Neural progenitor cell (in vitro differentiated cells): ENCODE data around the gene LPXN. TPM values are rescaled to one million over a fixed set of nuclear protein-coding genes. Genes with fewer than 3 reads are reported as not detected.

Experiments
- DNase-seq: peaks from one replicate; pipeline ENCODE4 v3.0.0-alpha.2; 2016; ENCODE audit warnings: low spot score
- H2AFZ ChIP-seq: fragments of 200-600 bp; sonication (generic); replicated peaks from 2 replicates; pipeline ENCODE4 v1.6.1; 2016; ENCODE audit warnings: antibody characterized with exemption
- H3F3A ChIP-seq: fragments of 200-600 bp; sonication (generic); 2 replicates; pipeline ENCODE4 v1.6.1; 2016; ENCODE audit warnings: antibody characterized with exemption, low read depth
- H3K27ac ChIP-seq: fragments of 200-600 bp; sonication (generic); 2 replicates; pipeline ENCODE4 v1.5.1; 2016; ENCODE audit warnings: mild to moderate bottlenecking
- H3K27me3 ChIP-seq: fragments of 200-600 bp; sonication (generic); 2 replicates; pipeline ENCODE4 v1.6.1; 2016; ENCODE audit warnings: mild to moderate bottlenecking, moderate library complexity
- H3K36me3 ChIP-seq: fragments of 200-600 bp; sonication (generic); 2 replicates; pipeline ENCODE4 v1.5.1; 2016
- H3K4me1 ChIP-seq: fragments of 200-600 bp; sonication (generic); 2 replicates; pipeline ENCODE4 v1.6.1; 2016; ENCODE audit warnings: mixed run types
- H3K4me2 ChIP-seq: fragments of 200-600 bp; sonication (generic); 2 replicates; pipeline ENCODE4 v1.6.1; 2016
- H3K4me3 ChIP-seq: fragments of 200-600 bp; sonication (generic); 2 replicates; pipeline ENCODE4 v1.5.1; 2016
- H3K79me2 ChIP-seq: fragments of 200-600 bp; sonication (generic); 2 replicates; pipeline ENCODE4 v1.6.1; 2016; ENCODE audit warnings: low read depth
- H3K9ac ChIP-seq: fragments of 200-600 bp; sonication (generic); 2 replicates; pipeline ENCODE4 v1.6.1; 2016
- H3K9me3 ChIP-seq: fragments of 200-600 bp; sonication (generic); 2 replicates; pipeline ENCODE4 v1.5.1; 2016; ENCODE audit warnings: low read depth
- H4K20me1 ChIP-seq: fragments of 200-600 bp; sonication (generic); 2 replicates; pipeline ENCODE4 v1.6.1; 2016; ENCODE audit warnings: low read depth
- H3K27ac Mint-ChIP-seq: 3 replicates; pipeline ENCODE4 v1.8.0; 2021; ENCODE audit warnings: mixed read lengths
- H3K27me3 Mint-ChIP-seq: 2 replicates; pipeline ENCODE4 v1.8.0; 2022; ENCODE audit warnings: low read depth, mild to moderate bottlenecking, inconsistent platforms, moderate library complexity, mixed read lengths; ENCODE audit not compliant: insufficient read depth
- H3K36me3 Mint-ChIP-seq: 3 replicates; pipeline ENCODE4 v1.8.0; 2021; ENCODE audit warnings: mixed read lengths
- H3K4me1 Mint-ChIP-seq: 3 replicates; pipeline ENCODE4 v1.8.0; 2021; ENCODE audit warnings: mixed read lengths
- H3K4me3 Mint-ChIP-seq: 3 replicates; pipeline ENCODE4 v1.8.0; 2021; ENCODE audit warnings: mild to moderate bottlenecking, moderate library complexity, mixed read lengths
- H3K9me3 Mint-ChIP-seq: 3 replicates; pipeline ENCODE4 v1.8.0; 2020; ENCODE audit warnings: mixed read lengths
- EZH2 ChIP-seq: fragments of 200-600 bp; sonication (generic); IDR thresholded peaks from 2 replicates; pipeline ENCODE4 v1.6.1; 2017; ENCODE audit warnings: antibody characterized with exemption, mild to moderate bottlenecking, moderate library complexity
- EZH2phosphoT487 ChIP-seq: fragments of 200-600 bp; sonication (generic); IDR thresholded peaks from 2 replicates; pipeline ENCODE4 v1.6.1; 2017; ENCODE audit warnings: antibody characterized with exemption
- total RNA-seq: library from RNA; depleted of rRNA; stranded (reverse); fragments of >200 nt; gene quantifications from 2 replicates; pipeline ENCODE4 v1.2.3, GENCODE V29; 2015; ENCODE audit warnings: low replicate concordance
- TF ChIP-seq, protein P1 (sequence below): fragments of 200-600 bp; sonication (generic); IDR thresholded peaks from 2 replicates; pipeline ENCODE4 v1.5.1; 2017; ENCODE audit warnings: antibody characterized with exemption, mild to moderate bottlenecking

The LPXN gene
- total RNA-seq, 1 donor from 2014 or later: 5.0 TPM

DNA sequence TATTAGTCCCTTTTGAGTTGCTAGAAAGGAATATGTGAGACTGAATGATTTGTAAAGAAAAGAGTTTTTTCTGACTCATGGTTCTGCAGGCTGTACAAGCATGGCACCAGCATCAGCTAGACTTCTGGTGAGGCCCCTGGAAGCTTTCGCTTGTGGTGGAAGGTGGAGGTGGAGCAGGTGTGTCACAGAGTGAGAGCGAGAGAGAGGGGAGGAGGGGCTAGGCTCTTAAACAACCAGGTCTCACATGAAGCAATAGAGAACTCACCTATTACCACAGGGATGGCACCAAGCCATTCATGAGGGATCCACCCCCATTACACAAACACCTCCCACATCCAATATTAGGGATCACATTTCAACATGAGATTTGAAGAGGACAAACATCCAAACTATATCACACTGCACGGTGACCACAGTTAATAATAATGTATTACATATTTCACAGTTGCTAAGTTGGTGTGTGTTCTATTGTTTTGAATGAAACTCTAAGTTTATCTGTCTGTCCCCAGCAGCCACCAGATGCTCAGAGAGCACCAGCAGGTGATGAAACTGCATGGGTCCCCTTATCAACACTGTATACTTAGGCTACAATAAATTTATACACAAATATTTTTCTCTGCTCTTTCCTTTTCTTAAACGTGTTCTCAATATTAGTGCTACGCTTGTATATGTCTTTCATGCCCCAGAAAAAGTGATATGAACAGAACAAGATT is 17.3 kb upstream of the LPXN start:
- no peaks in the 10 kb centered on the region for H3K36me3 ChIP-seq
- H3K36me3 Mint-ChIP-seq: peaks cover 19% of the 10 kb centered on the region
- H3K27me3 ChIP-seq: no peaks in the 10 kb centered on the region
- TF ChIP-seq EZH2phosphoT487 (no peak), EZH2 (no peak)
- TF ChIP-seq, protein P1, sequence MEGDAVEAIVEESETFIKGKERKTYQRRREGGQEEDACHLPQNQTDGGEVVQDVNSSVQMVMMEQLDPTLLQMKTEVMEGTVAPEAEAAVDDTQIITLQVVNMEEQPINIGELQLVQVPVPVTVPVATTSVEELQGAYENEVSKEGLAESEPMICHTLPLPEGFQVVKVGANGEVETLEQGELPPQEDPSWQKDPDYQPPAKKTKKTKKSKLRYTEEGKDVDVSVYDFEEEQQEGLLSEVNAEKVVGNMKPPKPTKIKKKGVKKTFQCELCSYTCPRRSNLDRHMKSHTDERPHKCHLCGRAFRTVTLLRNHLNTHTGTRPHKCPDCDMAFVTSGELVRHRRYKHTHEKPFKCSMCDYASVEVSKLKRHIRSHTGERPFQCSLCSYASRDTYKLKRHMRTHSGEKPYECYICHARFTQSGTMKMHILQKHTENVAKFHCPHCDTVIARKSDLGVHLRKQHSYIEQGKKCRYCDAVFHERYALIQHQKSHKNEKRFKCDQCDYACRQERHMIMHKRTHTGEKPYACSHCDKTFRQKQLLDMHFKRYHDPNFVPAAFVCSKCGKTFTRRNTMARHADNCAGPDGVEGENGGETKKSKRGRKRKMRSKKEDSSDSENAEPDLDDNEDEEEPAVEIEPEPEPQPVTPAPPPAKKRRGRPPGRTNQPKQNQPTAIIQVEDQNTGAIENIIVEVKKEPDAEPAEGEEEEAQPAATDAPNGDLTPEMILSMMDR: no peak
- H3K4me2 ChIP-seq: no peak overlapping the region
- no peak overlapping the region for H3K27ac Mint-ChIP-seq
- peaks cover 100% of the 10 kb centered on the region for H3K79me2 ChIP-seq
- H4K20me1 ChIP-seq: peaks cover 55% of the 10 kb centered on the region
- no peaks in the 10 kb centered on the region for H3K9me3 ChIP-seq
- no peak for DNase-seq
- H3K9me3 Mint-ChIP-seq: no peaks in the 10 kb centered on the region
- H3K4me1 ChIP-seq: no peaks in the 10 kb centered on the region
- no peak overlapping the region for H3K27ac ChIP-seq
- no peaks in the 10 kb centered on the region for H3K27me3 Mint-ChIP-seq
- no peaks in the 10 kb centered on the region for H3K4me1 Mint-ChIP-seq
- no peaks in the 10 kb centered on the region for H3F3A ChIP-seq
- no peak overlapping the region for H3K4me3 ChIP-seq
- H3K4me3 Mint-ChIP-seq: no peak overlapping the region
- H2AFZ ChIP-seq: no peak overlapping the region
- no peak overlapping the region for H3K9ac ChIP-seq

DNA sequence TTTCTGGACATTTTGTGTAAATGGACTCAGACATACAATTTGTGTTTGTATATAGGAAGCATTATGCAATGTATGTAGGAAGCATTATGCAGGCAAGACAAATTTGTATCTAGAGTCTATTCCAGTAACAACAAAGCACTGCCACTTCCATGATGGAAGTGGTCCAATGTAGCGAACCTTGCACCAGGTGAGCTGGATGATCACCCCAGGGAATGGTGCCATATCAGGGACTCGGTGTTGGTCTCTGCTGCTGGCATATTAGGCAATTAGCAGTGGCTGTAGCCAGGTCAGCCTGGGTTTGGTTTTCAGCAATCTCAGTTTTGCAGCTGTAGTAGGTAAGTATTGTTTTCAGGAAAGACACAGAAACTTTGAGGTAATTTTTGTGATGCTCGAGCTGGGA is 16.0 kb upstream of the LPXN start:
- no peak overlapping the region for H3K4me3 ChIP-seq
- Mint-ChIP-seq H3K4me1 (no peaks in the 10 kb centered on the region), H3K27me3 (no peaks in the 10 kb centered on the region), H3K4me3 (no peak overlapping the region), H3K9me3 (no peaks in the 10 kb centered on the region), H3K27ac (no peak overlapping the region), H3K36me3 (peaks cover 17% of the 10 kb centered on the region)
- no peak overlapping the region for H3K27ac ChIP-seq
- no peak overlapping the region for H2AFZ ChIP-seq
- H3K79me2 ChIP-seq: peaks cover 100% of the 10 kb centered on the region
- H3K36me3 ChIP-seq: no peaks in the 10 kb centered on the region
- H3K9ac ChIP-seq: no peak overlapping the region
- H3K9me3 ChIP-seq: no peaks in the 10 kb centered on the region
- no peaks in the 10 kb centered on the region for H3K4me1 ChIP-seq
- H3F3A ChIP-seq: no peaks in the 10 kb centered on the region
- no peak overlapping the region for H3K4me2 ChIP-seq
- TF ChIP-seq EZH2phosphoT487 (no peak), EZH2 (no peak)
- TF ChIP-seq, protein P1: no peak
- no peak for DNase-seq
- peaks cover 54% of the 10 kb centered on the region for H4K20me1 ChIP-seq
- no peaks in the 10 kb centered on the region for H3K27me3 ChIP-seq

DNA sequence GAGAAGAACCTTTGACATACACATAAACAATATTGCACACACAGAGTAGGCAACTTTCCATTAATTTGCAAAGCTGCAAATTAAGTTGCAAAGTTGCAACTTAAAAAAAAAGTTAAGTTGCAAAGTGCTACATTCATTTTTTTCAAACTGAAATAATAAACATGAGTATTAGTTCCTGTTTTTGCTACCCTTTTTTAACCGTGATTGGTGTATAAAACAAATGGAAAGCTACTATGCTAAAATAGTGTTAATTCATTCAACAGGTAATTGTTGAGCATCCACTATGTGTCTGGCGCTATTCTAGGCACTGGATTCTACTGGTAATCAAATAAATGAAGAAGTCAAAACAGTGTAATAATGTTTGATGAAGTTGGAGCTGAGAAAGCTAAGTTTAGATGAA is 11.3 kb upstream of the LPXN start:
- H3K9me3 ChIP-seq: no peaks in the 10 kb centered on the region
- no peak overlapping the region for H2AFZ ChIP-seq
- H3K27ac ChIP-seq: no peak overlapping the region
- no peak overlapping the region for H3K27ac Mint-ChIP-seq
- no peak overlapping the region for H3K9ac ChIP-seq
- TF ChIP-seq EZH2phosphoT487: no peak
- TF ChIP-seq EZH2: no peak
- TF ChIP-seq, protein P1: no peak
- no peak overlapping the region for H3K4me3 ChIP-seq
- H3K27me3 Mint-ChIP-seq: no peaks in the 10 kb centered on the region
- H3K9me3 Mint-ChIP-seq: no peaks in the 10 kb centered on the region
- H3K27me3 ChIP-seq: no peaks in the 10 kb centered on the region
- H3K4me3 Mint-ChIP-seq: no peak overlapping the region
- peaks cover 100% of the 10 kb centered on the region for H3K79me2 ChIP-seq
- no peaks in the 10 kb centered on the region for H3F3A ChIP-seq
- no peak overlapping the region for H3K4me2 ChIP-seq
- no peak for DNase-seq
- peaks cover 7% of the 10 kb centered on the region for H3K4me1 Mint-ChIP-seq
- H3K4me1 ChIP-seq: peaks cover 12% of the 10 kb centered on the region
- peaks cover 6% of the 10 kb centered on the region for H3K36me3 Mint-ChIP-seq
- peaks cover 7% of the 10 kb centered on the region for H3K36me3 ChIP-seq
- peaks cover 71% of the 10 kb centered on the region for H4K20me1 ChIP-seq
